ENCODE measurements around the gene PEPD. TPM values are rescaled to one million over a fixed set of nuclear protein-coding genes. Genes with fewer than 3 reads are reported as not detected.
A peak's percentile ranks its signal among the peaks of the same experiment; 100 is the strongest.

Gene PEPD
- total RNA-seq, 1 experiment from 2014 or later, result 83.1 TPM

- TF ChIP-seq PRDM15 (CRISPR knock-in tag; IDR thresholded peaks at IDR 0.05), result no peak; the same call in 1 of the 2 replicates
- TF ChIP-seq ATF2 (CRISPR knock-in tag; IDR thresholded peaks at IDR 0.05; ENCODE audit: borderline replicate concordance, low read depth), result no peak
- TF ChIP-seq SMAD4 (CRISPR knock-in tag; IDR thresholded peaks at IDR 0.05), result no peak
Observed at GRCh38 chr19:33535226-33535625, 13.6 kb upstream of the PEPD start (continued).

GRCh38 chr19:33532859-33533460 lies 11.4 kb upstream of the PEPD start:
- Mint-ChIP-seq H3K27me3 (ENCODE audit: low read depth) (peaks cover 6% of the 10 kb centered on the region), H3K36me3 (no peaks in the 10 kb centered on the region), H3K27ac (no peak overlapping the region), H3K4me1 (peaks cover 23% of the 10 kb centered on the region), H3K9me3 (no peaks in the 10 kb centered on the region), H3K4me3 (no peak overlapping the region)
- POLR2A ChIA-PET, result interaction anchor here (1.2 kb wide), 1 partner anchor 12 kb away, joined by 3 read pairs; the partner anchor contains the start of gene PEPD
- peak; percentile 74 for ATAC-seq
- CTCF ChIA-PET, result interaction anchor here (1.1 to 2.8 kb wide), 2 partner anchors 10 kb away, joined by 4 to 16 read pairs; no protein-coding TSS in a partner anchor
- TF ChIP-seq CREM (CRISPR knock-in tag; IDR thresholded peaks at IDR 0.05) (no peak), ZNF121 (CRISPR knock-in tag; IDR thresholded peaks at IDR 0.05) (no peak), E2F4 (CRISPR knock-in tag; IDR thresholded peaks at IDR 0.05; ENCODE audit: borderline replicate concordance, low read depth) (no peak), ETV6 (CRISPR knock-in tag; IDR thresholded peaks at IDR 0.05) (no peak), MYBL2 (CRISPR knock-in tag; IDR thresholded peaks at IDR 0.05) (no peak), ZNF281 (CRISPR knock-in tag; IDR thresholded peaks at IDR 0.05) (no peak), GRHL2 (CRISPR knock-in tag; IDR thresholded peaks at IDR 0.05; ENCODE audit: insufficient replicate concordance, severe bottlenecking) (no peak), ZNF671 (CRISPR knock-in tag; IDR thresholded peaks at IDR 0.05) (no peak)
- peak; percentile 53 for DNase-seq (ENCODE audit: low spot score)

- no peaks in the 10 kb centered on the region for H3K36me3 Mint-ChIP-seq
- ATAC-seq (no peak), DNase-seq (ENCODE audit: low spot score) (no peak)
- no peak overlapping the region for H3K4me3 Mint-ChIP-seq
- POLR2A ChIA-PET, result interaction anchor here (1.8 kb wide), 1 partner anchor 9 kb away, joined by 11 read pairs; the partner anchor contains the start of gene PEPD
- H3K27ac Mint-ChIP-seq, result no peak overlapping the region
- CTCF ChIA-PET, result interaction anchor here (1.6 to 2.4 kb wide), 2 partner anchors 100 to 247 kb away, joined by 6 read pairs; no protein-coding TSS in a partner anchor
- H3K27me3 Mint-ChIP-seq (ENCODE audit: low read depth), result peaks cover 3% of the 10 kb centered on the region
- TF ChIP-seq NR3C1 (CRISPR knock-in tag; conservative IDR thresholded peaks at IDR 0.05; ENCODE audit: low read depth) (no peak), SOX15 (CRISPR knock-in tag; IDR thresholded peaks at IDR 0.05) (no peak), TP53 (CRISPR knock-in tag; IDR thresholded peaks at IDR 0.05) (no peak)
- no peaks in the 10 kb centered on the region for H3K9me3 Mint-ChIP-seq
- peaks cover 23% of the 10 kb centered on the region for H3K4me1 Mint-ChIP-seq
Observed at GRCh38 chr19:33530842-33531241, 9.3 kb upstream of the PEPD start.

Measured in WTC11 (cell line).